ENCODE results near the gene B3GAT1.

GRCh38 chr11:134382257-134382656 lies 29.8 kb downstream of the B3GAT1 start:
- TF ChIP-seq EZH2phosphoT487 (IDR thresholded peaks at IDR 0.05; ENCODE audit: low read length) (no peak), EZH2 (optimal IDR thresholded peaks at IDR 0.05; ENCODE audit: low read depth, low read length) (no peak)
